ENCODE results near the gene NGRN.
A peak's percentile ranks its signal among the peaks of the same experiment; 100 is the strongest.
"Not testable (repeated sequence)": the region's sequence is repeated elsewhere in the genome, so short reads cannot be mapped to it uniquely, and the experiment has no call there.

Gene NGRN

DNA sequence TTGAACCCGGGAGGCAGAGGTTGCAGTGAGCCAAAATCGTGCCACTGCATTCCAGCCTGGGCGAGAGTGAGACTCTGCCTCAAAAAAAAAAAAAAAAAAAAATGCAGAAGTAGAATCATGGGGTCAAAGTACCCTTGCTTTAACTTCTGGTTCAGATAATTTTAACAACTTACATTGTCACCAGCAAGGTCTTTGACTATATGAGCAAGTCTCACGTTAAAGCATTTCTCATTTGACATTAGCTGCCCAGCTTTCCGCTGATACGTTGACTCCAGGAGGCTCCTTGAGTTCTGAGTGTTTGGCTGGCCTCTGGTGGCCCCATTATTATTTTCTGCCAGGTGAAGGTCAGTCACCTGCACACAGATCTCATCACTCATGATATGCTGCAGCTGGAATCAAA, 16.2 kb downstream of the NGRN start:
- not testable (repeated sequence) for DNase-seq (ENCODE audit: low spot score)

DNA sequence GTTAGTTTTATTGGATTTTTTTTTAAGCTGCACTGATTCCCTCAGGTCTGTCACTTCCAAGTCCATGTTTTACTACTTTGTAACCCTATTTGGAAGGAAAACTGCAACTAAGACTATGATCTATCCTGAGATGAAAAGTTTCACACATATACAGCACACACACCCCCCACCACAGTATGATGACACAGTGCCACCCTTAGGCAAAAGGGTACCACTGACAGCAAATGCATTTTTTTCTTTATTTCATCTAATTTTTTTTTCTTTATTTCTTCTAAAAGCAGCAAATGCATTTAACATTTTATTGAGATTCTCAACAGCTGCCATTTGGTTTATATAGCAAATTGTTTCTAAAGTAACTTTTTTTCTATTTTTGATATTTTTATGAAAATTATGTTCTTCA, 21.2 kb downstream of the NGRN start:
- DNase-seq (ENCODE audit: low spot score) = peak; percentile 53

DNA sequence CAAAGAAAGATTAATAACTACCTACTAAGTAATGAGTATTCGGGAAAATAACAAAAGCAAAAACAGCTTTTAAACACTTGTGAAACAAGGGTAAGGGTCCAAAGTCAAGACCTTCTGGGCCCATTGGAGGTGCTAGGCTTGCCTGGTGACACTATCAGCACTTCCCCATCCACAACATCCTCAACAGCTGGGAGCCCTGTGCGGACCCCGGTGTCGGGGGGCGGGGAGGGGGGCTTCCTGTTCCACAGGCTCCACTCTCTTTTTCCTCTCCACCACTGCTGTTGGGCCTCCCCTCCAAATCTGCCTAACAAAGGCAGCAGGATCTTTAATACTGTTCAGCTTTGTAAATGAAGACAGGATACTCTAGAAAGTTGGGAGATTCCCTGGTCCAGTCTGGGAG, 21.6 kb downstream of the NGRN start:
- no peak for DNase-seq (ENCODE audit: low spot score)

DNA sequence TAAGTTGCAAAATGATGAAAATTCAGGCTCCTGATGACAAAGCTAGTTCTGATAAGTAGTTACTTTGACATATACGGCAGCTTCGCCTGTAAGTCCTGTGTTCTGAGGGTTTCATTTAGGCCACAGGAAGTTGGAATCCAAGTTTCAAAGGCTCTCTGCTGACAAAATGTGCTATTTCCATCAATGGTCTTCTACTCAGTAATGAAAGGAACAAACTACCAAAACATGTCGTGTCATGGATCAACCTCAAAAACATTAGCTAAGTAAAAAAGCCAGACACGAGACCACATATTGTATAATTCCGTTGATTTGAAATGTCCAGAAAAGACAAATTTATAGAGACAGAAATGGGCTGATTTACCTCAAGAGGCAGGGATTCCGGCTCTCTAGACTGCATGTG, 22.5 kb downstream of the NGRN start:
- DNase-seq (ENCODE audit: low spot score) = no peak

DNA sequence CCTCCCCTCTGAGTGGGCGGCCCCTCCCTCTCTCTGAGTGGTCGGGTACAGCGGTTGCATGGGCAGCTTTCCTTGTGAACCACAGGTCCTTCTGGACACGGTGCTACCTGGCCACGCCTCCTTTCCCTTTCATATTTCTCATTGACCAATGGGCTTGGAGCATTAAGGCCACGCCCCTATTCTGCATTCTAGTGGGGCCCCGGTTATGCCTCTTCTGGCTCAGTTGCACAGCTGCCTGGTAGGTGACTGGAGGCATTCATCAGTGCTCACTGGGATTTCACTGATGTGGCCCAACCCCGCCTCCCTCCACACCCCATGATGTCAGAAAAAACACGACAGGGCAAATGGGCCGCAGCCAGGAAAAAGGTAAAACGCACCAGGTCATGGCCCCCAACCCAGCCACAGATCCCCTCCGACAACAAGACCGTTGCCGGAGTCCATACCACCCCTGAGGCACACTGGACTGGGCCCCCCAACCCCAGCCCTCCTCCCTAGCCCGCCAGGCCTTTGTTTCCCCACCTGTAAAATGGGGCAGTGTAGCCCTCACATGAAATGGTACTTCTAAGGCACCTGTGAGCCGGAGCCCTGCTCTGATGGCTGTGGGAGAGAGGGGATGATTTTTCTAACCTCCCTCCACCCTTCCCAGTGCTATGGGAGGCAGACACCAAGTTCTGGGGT, 26.3 kb downstream of the NGRN start:
- peak; percentile 43 for DNase-seq (ENCODE audit: low spot score)

DNA sequence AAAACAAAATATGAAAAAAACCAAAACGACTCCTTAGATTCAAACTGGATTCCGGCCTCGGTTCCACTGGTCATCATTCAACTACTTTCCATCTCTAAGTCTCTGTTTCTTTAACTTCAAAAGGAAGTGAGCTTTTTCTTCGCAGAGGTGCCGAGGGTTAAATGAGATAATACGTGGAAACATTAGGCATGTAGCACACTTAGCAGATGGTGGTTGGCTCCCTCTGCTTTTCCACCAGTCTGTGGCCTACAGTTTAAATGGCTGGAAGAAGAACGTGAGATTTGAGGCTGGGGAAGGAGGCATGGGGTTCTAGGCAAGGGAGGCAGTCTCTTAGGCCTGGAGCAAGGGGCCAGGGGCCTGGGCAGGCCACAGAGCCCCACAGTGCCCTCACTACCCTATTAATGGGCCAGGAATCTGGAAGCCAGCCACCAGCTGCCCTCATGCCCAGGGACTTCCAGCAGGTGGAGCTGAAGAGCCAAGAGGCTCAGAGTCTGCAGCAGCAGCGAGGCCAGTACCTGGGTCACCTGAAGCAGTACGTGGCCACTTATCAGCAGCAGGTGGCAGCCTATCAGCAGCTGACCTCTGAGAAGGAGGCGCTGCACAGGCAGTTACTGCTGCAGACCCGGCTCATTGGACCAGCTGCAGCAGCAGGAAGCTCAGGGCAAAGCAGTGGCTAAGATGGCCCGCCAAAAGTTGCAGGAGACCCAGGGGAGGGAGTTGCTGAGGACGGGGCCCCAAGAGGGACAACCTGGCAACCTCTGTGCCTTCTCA, 27.8 kb downstream of the NGRN start:
- DNase-seq (ENCODE audit: low spot score) = peak; percentile 51

DNA sequence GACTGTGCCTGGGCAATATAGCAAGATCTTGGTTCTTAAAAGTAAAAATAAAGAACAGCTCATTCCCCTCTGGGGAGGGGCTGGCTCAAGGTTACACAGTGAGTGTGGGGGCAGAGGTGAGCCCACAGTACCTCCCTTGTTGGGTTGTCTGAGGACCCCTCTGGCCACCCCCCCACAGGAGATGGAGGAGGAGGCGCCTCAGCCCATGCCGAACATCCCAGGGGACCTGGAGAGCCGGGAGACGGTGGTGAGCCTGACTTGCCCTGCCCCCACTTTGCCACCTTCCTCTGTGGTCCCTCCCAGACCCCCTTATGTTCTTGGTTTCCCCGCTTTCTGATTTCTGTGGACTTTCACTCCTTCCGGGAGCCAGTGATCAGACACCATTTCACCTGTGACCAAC, 28.7 kb downstream of the NGRN start:
- no peak for DNase-seq (ENCODE audit: low spot score)

DNA sequence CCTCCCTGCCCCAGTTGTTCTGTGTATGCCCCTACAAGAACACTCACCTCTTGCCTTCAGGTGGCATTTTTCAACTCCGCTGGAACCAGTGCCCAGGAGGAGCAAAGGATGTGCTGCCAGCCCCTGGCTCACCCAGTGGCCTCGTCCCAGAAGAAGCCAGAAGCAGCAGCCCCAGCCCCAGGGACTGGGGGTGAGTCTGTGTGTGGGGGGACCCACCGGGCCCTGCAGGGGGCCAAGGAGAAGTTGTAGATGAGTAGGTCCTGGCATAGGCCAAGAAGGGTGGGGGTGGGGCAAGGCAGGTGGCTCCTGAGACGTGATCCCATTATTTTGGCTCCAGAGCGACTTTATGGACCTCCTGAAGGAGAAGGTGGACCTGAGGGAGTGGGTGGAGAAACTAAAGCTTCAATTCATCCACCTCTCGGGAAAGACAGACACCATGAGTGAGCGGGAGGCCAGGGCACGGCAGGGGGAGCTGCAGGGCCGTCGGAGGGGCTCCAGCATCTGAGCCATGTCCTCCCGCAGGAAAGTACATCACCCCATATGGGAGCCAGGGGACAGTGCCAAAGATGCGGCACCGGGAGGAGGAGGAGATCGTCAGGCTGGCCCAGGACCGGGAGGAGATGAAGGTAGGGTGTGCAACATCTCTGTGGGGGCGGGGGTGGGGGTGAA, 29.3 kb downstream of the NGRN start:
- DNase-seq (ENCODE audit: low spot score) = no peak

DNA sequence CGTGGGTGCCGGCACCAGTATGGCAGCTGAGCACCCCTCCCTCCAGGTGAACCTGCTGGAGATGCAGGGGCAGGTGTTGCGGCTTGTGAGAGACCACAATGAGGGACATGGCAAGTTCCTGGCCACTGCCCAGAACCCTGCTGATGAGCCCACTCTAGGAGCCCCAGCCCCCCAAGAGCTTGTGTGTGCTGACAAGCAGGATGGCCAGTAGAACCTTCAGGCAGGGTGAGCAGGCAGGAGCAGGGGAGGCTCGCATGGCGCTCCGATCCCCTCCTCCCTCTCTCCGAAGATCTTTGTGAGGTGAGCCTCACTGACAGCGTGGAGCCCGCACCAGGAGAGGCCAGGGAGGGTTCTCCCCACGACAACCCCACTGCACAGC, 29.8 kb downstream of the NGRN start:
- DNase-seq (ENCODE audit: low spot score) = no peak

DNA sequence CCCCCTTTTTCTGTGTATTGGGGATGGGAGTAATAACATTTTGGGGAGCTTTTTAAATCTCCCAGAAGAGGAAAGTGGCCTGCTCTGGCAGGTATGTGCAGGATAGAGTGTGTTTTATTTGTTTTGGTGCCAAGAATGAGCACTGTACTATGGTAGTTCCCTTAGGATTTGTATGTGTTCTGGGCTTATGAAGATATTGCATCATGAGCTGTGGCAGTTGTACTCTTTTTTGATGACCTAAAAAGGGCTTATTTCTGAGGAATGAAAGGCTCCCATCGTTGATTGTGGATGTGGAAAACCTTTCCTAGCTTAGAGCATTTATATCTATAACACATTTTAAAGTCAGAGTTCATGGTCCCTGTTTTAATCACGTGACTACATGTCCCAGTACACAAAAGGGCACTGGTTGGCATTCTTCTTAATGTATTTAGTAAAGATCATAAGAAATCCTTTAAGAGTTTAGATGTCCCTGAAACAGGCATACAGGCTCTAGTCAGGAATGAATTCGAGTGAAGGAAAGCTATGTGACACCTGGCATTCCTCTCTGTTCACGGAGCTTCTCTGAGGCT, 30.9 kb downstream of the NGRN start:
- not testable (repeated sequence) for DNase-seq (ENCODE audit: low spot score)

DNA sequence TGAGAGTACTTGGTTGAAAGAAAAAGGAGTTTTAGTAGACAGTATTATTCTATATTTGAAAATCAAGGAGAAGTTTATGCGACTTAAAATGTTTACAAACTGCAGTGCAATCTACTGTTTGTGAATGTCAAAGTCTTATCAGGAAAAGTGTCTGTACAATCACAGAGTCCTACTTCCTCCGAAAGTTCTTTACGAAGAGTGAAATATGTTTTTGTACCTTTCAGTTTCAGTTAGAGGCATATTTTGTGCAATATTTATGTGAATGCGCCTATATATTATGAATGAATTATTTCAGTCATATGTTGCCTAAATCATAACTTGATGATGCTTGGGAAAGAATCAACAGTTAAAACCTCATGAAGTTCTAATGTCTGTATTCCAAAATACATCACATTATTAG, 31.5 kb downstream of the NGRN start:
- DNase-seq (ENCODE audit: low spot score) = no peak

DNA sequence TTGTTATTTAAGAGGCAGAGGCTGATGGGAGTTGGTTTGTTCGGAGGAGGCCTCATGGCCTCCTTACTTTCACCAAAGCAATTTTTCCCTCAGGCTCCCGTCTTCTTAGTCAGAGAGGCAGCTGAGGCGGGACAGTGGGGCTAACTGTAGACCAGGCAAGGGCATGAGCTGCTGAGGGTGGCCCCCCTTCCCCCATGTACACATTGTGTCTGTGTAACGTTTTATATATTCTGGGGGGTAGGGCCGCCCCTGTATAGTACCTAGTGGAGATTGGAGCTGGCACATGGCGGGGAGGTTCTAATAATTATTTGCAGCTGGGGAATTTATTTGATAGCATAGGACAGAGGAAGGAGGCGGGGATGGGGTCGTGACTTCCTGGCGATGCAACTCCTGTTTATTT, 35.1 kb downstream of the NGRN start:
- DNase-seq (ENCODE audit: low spot score) = no peak

DNA sequence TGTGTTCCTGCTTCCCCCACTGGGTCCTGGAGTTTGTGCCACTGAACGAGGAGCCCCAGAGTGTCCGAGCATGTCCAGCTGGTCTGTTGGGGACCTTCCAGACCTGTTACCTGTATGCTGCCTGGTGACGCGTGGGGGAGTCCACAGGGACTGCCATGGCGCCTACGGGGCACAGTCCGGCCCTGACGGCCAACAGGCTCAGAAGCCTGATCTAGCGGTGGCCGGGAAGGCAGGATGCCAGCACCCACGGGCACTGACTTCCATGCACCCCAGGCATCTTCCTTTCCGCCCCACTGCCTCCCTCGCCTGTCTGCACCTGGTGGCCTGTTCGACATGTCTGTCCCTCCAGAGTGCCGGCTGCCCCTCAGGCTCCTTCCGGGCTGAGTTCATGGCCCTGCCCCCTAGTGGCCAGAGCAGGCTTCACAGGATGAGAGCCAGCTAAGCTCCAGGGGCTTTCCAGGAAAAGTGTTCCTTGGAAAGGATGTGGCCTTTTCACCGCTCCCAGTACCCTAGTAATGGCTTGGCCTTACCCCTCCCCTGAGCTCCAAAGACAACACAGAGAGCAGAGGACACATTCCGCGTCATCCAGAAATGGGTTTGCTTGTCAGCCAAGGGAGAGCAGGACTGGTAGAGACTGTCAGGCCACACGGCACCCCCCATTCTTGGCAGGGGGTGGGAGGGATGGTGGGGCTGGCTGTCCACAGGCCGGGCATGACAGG, 35.7 kb downstream of the NGRN start:
- DNase-seq (ENCODE audit: low spot score) = peak; percentile 54

DNA sequence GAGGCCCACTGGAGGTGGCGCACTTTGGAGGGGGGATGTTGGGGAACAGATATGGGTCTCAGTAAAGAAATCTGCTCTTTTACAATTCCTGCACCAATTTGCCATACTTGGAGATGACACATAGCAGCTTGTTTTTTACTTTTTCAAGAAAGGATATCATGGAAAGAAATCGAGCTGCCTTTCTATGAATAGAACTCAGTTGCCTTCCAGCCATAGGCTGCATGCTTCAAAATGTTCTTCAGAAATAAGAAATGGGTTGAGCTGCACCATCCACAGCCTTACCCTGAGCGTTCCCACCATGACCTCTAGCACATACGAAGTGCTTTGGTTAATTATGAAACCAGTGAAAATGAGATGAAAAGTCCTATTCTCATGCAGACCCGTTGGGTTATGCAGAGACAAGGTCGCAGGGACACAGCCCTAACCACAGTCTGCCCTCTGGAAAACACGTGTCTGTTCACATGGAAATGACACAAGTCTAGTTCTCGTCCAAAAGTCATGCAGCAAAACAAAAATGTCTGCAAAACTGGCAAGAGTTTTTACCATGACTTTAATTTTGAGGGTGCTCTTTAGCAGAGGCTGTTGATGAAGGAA, 36.3 kb downstream of the NGRN start:
- DNase-seq (ENCODE audit: low spot score) = no peak

DNA sequence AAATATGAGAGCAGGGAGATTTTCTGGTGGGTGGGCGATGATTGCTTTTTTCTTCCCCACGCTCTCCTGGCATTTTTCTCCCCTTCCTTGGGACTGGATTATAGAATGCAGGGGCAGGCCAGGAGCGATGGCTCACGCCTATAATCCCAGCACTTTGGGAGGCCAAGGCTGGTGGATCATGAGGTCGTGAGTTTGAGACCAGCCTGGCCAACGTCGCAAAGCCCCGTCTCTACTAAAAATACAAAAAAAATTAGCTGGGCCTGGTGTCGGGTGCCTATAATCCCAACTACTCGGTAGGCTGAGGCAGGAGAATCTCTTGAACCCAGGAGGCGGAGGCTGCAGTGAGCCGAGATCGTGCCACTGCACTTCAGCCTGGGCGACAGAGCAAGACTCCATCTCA, 39.9 kb downstream of the NGRN start:
- DNase-seq (ENCODE audit: low spot score) = not testable (repeated sequence)

DNA sequence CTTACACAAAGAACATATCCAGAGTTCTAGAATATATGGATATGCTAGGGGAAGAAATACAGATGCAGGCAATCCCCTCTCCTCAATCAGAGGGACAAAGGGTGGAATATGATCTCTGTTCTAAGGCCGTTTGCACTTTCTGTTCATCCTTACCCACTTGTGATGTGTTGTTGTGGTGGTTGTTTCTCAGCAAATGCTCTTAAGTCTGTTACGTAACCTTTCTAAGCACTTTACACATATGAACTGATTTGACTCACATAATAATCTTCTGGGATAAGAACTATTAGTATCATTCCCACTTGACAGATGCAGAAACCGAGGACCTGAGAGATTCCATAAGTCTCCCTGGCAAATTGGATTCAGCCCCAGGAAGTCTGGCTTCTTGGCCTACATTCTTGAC, 40.5 kb downstream of the NGRN start:
- no peak for DNase-seq (ENCODE audit: low spot score)

DNA sequence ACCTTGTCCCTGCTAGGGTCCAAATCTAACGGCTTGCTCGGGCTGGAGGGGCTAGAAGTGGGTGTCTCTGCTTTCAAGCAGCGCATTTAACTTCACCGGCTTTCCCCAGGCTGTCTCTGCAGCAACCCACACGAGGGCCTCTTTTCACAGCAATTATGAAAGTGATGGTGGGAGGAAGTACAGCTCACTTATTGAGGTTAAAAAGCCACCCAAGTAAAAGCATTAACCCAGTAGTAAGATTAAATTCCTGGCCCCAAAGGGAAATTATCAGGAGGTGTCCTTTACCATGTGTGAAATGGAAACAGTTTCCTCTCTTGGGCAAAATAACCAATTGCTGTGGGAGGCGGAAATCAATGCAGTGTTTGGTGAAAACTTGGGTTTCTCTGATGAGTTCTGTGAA, 41.1 kb downstream of the NGRN start:
- no peak for DNase-seq (ENCODE audit: low spot score)

DNA sequence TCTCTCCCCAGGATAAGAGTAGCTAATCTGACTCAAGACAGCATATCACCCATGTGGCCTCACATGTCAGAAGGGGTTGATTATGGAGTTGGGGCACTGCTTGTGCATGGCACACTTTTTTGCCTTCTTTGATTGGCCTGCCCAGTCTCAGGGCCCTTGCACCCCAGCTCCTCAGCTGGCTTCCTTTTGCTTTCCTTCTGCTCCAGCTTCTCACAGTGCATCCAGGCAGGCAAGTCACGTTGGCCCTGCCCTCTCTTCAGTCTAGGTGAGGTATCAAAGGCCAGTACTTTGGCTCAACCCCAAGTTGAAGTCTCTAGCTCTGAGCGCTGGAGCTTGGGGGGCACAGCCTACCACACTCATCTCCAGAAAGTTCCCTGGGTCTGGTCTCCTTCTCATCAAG, 42.2 kb downstream of the NGRN start:
- no peak for DNase-seq (ENCODE audit: low spot score)

DNA sequence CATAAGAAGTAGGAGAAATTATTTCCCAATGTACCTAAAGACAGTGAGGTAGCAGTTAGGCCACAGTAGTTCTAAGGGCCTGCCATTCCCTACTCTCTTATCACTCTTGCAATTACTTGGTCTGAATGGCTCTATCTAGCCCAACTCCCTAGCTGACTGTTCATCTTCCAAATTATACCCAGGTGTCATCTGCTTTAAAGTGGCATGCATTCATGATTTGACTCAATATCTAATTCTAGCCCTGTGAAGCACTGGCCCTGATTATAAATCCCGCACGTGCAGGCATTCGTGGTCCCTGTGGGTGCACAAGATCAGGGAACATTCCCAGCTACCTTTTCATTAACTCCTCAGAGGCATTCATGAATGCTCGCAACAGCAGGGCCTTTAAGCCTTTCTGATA, 43.5 kb downstream of the NGRN start:
- no peak for DNase-seq (ENCODE audit: low spot score)

DNA sequence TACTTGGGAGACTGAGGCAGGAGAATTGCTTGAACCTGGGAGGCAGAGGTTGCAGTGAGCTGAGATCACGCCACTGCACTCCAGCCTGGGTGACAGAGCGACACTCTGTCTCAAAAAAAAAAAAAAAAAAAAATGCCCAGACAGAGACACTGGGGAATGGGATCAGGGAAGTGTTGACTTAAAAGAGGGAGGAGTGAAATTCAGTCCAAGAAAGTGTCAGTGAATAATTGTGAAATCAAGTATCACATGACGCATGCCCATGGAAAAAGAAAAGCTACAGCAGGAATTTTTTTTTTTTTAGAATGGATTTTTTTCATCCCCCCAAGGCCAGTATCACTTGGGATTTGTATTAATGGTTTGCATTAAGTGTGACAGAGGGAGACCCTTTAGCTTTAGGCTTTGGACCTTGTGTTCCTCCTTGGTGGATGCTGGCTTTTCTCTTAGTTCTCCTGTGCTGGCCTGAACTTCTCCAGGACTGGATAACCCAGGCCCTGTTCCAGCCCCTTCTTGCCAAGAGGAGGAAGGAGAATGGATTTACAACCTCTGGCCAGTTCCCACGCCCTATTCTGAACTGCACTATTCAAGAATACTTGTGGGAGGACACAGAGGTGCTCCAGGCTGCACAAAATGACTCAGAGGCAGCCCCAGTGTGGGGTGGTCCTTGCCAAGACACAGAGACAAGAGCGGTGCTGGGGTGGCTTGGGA, 50.0 kb downstream of the NGRN start:
- no peak for DNase-seq (ENCODE audit: low spot score)

DNA sequence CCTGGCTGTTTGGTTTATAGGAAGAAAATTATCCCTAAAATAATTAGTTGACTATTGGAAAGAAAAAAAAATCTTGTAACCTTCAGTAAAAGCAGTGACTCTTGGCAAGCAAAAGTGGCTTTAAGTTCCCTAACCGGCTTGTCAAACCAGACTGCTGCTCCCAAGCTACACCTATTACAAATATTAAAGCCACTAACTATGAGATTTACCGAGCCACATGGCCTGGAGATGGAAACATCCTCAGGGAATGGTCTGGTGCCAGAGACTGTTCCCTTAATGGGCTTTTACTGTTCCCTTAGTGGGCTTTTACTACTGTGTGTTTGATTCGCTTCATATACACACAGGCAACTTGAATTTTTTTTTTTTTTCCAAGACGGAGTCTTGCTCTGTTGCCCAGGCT, 50.7 kb downstream of the NGRN start:
- no peak for DNase-seq (ENCODE audit: low spot score)

Data from RKO (cell line).